GM21786 (cell line): ENCODE measurements around the gene EFCAB7.

Experiments
- ATAC-seq: cut with Tn5 transposase; IDR thresholded peaks from one replicate; pipeline ENCODE4 v1.9.1; 2021; ENCODE audit not compliant: unreplicated experiment

The EFCAB7 gene

DNA sequence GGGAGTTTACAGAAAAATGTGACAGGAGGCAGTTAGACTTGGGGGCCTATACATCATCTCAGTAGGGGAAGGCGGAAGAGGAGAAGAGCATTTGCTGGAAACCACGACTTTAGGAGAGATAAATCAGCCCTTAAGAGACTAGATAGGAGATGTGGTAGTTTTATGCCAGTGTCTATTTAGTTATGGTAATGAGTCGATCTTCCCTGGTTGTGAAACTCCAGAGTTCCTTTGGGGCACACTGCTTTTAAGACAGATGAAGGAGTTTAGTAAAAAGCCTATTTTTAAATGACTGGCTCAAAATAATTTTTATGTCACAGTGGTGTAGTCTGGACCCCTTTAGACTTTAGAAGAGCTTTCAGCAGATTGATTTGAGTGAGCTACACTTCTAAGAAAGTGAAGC, 77.7 kb downstream of the EFCAB7 start:
- no peak for ATAC-seq

DNA sequence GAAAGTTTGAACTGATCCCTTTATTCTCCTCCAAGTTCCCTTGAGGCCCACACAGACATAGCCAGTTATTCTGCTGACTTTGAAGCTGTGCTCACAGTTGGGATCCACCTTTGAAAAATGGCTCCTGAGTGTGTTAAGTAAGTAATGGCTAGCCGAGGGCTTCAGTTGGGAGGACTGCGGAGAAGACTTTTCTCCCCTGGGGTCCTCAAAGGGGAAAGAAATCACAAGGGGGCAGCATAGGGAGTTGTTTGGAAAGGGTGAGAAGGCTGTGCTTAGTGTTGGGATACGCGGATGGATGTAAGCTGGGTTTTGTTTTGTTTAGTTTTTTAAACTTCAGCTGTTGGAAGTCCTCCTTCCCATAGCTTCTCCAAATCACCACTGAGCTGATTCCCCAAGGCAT, 78.1 kb downstream of the EFCAB7 start:
- no peak for ATAC-seq

- no peak for ATAC-seq
Observed at GRCh38 chr1:63601912-63602311, 78.6 kb downstream of the EFCAB7 start.

DNA sequence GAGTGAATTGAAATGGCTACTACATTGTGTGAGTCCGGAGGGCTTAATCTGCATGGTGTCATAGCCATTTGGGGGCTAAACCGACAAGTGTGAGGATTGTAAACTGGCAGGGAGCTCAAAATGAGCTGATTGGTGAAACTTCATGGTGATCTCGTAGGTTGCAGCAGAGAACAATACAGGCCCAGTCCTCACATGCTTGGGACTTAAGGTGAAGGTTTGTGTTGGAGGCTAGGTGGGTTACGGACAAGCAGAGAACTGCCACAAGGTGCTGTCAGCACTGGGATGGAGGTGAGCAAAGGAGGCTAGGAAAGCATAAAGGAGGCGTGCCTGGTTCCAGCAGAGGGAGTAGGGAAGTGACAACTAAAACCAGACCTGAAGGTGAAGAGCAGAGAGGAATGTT, 79.3 kb downstream of the EFCAB7 start:
- ATAC-seq: no peak

- ATAC-seq: no peak
Observed at GRCh38 chr1:63603810-63604209, 80.5 kb downstream of the EFCAB7 start.

GRCh38 chr1:63607322-63607721, 84.0 kb downstream of the EFCAB7 start:
- no peak for ATAC-seq

- ATAC-seq: no peak
Observed at GRCh38 chr1:63611231-63611630, 87.9 kb downstream of the EFCAB7 start.

DNA sequence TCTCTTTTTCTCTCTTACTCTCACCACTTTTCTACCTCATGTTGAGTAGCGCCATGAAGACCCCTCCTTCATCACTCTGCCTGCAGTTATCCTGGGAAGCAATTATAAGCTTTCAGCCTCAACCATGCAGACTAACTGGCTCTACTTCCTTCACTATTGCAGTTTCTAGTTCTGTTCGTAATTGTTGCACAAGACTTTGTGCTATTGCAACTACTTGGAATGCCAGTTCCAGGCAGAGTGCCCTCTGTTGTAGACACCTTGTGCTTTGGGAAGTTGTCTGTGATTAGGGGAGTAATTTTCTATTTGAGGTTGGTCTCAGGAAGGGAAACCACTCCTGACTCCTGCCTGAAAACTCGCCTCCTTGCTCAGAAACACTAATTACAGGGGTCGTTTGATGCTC, 89.2 kb downstream of the EFCAB7 start:
- no peak for ATAC-seq

DNA sequence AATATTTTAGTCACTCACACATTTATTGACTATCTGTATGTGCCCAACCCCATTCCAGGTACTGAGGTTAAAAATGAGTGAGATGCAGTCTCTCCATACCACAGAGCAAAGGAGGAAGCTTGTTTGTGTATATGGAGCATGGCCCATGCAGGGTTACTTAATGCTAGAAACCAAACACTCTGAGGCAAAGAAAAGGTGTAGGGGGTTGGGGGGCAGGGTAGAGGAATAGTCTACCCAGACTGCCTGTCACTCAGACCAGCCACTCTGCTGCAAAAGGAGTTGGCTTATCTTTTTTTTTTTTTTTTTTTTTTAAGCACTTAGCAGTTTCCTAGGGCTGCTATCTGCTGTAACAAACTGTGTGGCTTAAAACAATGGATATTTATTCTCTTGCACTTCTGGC, 89.6 kb downstream of the EFCAB7 start:
- ATAC-seq: no peak

- peak; percentile 60 for ATAC-seq
Observed at GRCh38 chr1:63615768-63616420, 92.6 kb downstream of the EFCAB7 start.

DNA sequence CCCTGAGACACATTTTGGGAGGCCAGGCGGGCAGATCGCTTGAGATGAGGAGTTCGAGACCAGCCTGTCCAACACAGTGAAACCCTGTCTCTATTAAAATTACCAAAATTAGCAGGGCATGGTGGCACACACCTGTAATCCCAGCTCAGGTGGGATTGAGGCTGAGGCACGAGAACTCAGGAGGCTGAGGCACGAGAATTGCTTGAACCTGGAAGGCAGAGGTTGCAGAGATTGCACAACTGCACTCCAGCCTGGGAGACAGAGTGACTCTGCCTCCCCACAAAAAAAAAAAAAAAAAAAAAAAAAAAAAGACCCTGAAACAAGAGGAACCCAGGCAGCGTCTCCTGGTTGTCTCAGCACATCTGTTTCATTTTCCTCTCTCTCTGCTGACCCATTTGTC, 94.1 kb downstream of the EFCAB7 start:
- no peak for ATAC-seq

DNA sequence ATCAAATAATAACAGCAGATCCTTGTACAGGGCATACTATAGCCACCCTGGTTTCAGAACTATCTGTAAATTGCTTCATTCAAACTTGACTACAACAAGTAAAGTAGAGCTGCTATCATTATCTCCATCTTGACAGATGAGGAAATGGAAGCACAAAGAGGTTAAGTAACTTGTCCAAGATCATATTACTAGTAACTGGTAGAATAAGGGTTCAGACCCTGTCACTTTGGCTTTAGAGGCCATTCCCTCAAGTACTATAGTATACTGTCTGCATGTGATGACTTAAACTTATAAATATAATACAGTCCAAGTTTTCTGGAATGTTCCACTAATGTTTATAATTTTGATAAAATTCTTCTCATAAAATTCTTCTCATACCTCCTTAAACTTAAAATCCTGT, 94.7 kb downstream of the EFCAB7 start:
- no peak for ATAC-seq

DNA sequence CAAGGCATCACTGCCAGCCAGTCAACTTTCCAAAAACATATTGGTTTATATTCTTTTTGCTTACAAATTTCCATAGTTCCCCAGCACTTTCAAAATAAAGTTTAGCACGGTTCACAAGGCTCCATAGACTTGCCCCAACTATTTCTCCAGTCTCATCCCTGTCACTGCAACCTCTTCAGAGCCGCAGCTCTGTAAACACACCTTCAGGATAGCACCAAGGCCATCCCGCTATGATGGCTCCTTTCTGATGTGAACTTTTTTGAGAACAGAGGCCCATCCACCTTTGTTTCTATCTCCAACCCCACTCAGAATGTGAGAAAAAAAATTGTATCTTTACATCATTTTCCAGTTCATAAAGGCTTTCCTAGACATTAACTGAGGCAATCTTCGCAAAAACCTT, 96.2 kb downstream of the EFCAB7 start:
- ATAC-seq: no peak

- ATAC-seq: no peak
Observed at GRCh38 chr1:63620671-63621070, 97.3 kb downstream of the EFCAB7 start.

- no peak for ATAC-seq
Observed at GRCh38 chr1:63621075-63621474, 97.8 kb downstream of the EFCAB7 start.

DNA sequence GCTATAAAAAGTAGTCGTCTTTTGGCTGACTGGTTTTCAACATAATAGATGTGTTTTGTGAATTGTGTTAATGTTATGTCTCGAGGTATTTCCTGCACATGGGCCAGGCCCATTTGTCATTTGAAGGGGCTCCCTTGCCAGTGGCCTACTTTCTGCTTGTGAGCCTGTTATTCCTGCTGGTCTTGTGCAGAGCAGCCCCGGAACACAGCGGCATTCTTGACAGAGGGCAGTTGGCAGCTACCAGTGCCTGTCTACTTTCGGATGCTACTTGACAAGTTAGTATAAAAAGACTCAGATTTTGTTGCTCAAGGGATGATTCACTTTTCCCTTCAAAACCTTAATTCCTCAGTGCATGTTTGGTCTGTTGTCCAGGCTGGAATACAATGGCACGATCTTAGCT, 98.4 kb downstream of the EFCAB7 start:
- ATAC-seq: no peak
